Gastroesophageal sphincter (tissue), 3 donors: ENCODE results near the gene GALNT10.

Experiments used
- EP300 ChIP-seq: sonication (generic); formaldehyde crosslinking; IDR thresholded peaks from one replicate; pipeline ENCODE4 v1.6.1; 2017; ENCODE audit warnings: antibody characterized with exemption, mild to moderate bottlenecking
- POLR2A ChIP-seq, 2 donors: fragments of 450-650 bp; IDR thresholded peaks; one replicate each; pipeline ENCODE4 v1.6.1; 2017; ENCODE audit warnings: antibody characterized with exemption in 2 of 2, mild to moderate bottlenecking in 2 of 2, moderate library complexity in 1 of 2
- POLR2AphosphoS5 ChIP-seq: sonication (generic); formaldehyde crosslinking; IDR thresholded peaks from one replicate; pipeline ENCODE4 v1.6.1; 2017; ENCODE audit warnings: antibody characterized with exemption
- TF ChIP-seq, protein P1 (sequence below), 4 experiments: fragments of 200-600 bp in 2 of 4; fragments of 450-650 bp in 2 of 4; sonication (generic) in 1 of 4; IDR thresholded peaks; one replicate each; pipeline ENCODE4 v1.5.1; 2017 to 2019; ENCODE audit warnings: antibody characterized with exemption in 4 of 4, mild to moderate bottlenecking in 2 of 4, moderate library complexity in 2 of 4

DNA sequence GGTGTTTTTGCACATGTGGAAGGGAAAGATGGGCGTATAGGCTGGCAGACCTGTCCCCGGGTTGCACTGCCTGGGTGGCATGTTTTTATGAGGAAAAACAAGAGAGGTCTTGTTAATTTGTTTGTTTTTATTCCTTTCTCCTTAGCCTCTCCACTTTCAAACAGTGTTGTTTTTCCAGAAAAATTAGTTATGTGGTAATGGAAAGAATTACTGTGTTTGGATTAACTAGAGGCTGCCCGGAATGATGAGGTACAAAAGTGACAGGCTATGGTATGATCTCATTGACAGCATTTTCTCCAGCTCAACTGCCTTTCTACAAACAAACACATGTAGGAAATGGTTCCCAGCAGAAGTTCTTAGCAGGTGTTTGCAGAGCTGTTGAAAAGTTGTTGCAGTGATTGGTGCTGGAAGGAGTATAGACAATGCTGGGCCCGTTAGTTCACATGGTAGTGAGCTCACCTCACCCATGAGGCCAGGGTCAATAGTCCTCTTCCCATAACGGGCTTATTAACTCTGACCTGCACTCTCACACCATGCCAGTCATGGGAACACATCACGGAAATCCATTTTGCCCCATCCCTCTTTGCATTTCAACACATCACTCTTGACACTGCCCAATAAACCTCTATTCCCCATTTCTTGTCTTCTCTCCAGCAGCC lies 144.0 kb downstream of the GALNT10 start:
- TF ChIP-seq, protein P1, sequence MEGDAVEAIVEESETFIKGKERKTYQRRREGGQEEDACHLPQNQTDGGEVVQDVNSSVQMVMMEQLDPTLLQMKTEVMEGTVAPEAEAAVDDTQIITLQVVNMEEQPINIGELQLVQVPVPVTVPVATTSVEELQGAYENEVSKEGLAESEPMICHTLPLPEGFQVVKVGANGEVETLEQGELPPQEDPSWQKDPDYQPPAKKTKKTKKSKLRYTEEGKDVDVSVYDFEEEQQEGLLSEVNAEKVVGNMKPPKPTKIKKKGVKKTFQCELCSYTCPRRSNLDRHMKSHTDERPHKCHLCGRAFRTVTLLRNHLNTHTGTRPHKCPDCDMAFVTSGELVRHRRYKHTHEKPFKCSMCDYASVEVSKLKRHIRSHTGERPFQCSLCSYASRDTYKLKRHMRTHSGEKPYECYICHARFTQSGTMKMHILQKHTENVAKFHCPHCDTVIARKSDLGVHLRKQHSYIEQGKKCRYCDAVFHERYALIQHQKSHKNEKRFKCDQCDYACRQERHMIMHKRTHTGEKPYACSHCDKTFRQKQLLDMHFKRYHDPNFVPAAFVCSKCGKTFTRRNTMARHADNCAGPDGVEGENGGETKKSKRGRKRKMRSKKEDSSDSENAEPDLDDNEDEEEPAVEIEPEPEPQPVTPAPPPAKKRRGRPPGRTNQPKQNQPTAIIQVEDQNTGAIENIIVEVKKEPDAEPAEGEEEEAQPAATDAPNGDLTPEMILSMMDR (IDR thresholded peaks at IDR 0.05) = no peak
- no peak for TF ChIP-seq POLR2A (IDR thresholded peaks at IDR 0.05)
- no peak for TF ChIP-seq POLR2AphosphoS5
- TF ChIP-seq EP300 = no peak
